ENCODE measurements around the gene CAPN5. TPM values are rescaled to one million over a fixed set of nuclear protein-coding genes. Genes with fewer than 3 reads are reported as not detected.

CAPN5 gene
- total RNA-seq, 1 donor from 2014 or later, result 12.8 TPM

DNA sequence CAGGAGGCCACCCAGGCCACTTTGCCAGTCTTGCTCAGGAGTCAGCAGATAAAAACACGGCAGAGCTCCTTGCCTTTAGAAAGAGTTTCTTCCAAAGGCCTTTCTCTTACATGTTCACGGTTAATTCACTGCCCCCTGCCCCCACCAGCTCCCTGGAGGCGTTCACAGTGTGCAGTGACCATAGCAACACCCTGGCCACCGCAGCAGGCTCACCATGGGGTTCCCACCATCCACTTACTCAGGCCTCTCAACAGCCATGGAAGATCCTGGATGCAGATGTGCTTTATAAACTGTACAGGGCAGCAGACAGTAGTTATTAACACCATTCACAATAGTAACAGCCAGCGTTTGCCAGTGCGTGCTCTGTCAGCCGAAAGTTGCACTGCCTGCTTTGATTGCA lies 50.7 kb downstream of the CAPN5 start:
- peaks cover 6% of the 10 kb centered on the region for H3K4me1 Mint-ChIP-seq (ENCODE audit: unreplicated experiment)
- TF ChIP-seq, protein P1, sequence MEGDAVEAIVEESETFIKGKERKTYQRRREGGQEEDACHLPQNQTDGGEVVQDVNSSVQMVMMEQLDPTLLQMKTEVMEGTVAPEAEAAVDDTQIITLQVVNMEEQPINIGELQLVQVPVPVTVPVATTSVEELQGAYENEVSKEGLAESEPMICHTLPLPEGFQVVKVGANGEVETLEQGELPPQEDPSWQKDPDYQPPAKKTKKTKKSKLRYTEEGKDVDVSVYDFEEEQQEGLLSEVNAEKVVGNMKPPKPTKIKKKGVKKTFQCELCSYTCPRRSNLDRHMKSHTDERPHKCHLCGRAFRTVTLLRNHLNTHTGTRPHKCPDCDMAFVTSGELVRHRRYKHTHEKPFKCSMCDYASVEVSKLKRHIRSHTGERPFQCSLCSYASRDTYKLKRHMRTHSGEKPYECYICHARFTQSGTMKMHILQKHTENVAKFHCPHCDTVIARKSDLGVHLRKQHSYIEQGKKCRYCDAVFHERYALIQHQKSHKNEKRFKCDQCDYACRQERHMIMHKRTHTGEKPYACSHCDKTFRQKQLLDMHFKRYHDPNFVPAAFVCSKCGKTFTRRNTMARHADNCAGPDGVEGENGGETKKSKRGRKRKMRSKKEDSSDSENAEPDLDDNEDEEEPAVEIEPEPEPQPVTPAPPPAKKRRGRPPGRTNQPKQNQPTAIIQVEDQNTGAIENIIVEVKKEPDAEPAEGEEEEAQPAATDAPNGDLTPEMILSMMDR (IDR thresholded peaks at IDR 0.05), result no peak

DNA sequence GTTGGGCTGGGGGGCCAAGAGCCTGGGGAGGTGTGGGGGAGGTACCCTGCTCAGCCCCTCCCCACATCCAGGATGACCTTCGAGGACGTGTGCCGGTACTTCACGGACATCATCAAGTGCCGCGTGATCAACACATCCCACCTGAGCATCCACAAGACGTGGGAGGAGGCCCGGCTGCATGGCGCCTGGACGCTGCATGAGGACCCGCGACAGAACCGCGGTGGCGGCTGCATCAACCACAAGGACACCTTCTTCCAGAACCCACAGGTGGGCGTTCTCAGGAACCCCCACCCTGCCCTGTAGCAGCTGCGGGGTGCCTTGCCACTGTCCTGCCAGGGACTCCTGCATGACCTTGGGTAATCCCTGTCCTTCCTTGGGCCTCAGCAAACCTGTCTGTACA lies 51.3 kb downstream of the CAPN5 start:
- Mint-ChIP-seq H3K4me1 (ENCODE audit: unreplicated experiment) (peaks cover 6% of the 10 kb centered on the region), H3K27me3 (ENCODE audit: unreplicated experiment) (no peaks in the 10 kb centered on the region), H3K9me3 (ENCODE audit: unreplicated experiment) (no peaks in the 10 kb centered on the region), H3K4me3 (ENCODE audit: unreplicated experiment) (no peak overlapping the region), H3K27ac (ENCODE audit: unreplicated experiment) (no peak overlapping the region), H3K36me3 (ENCODE audit: unreplicated experiment) (peaks cover 9% of the 10 kb centered on the region)
- DNase-seq (ENCODE audit: extremely low spot score, unreplicated experiment), result no peak
- TF ChIP-seq, protein P1 (IDR thresholded peaks at IDR 0.05), result no peak

More for the DNA sequence above, 50.7 kb downstream of the CAPN5 start:
- no peak overlapping the region for H3K4me3 Mint-ChIP-seq (ENCODE audit: unreplicated experiment)
- peaks cover 8% of the 10 kb centered on the region for H3K36me3 Mint-ChIP-seq (ENCODE audit: unreplicated experiment)
- H3K9me3 Mint-ChIP-seq (ENCODE audit: unreplicated experiment), result no peaks in the 10 kb centered on the region
- no peaks in the 10 kb centered on the region for H3K27me3 Mint-ChIP-seq (ENCODE audit: unreplicated experiment)
- H3K27ac Mint-ChIP-seq (ENCODE audit: unreplicated experiment), result no peak overlapping the region
- no peak for DNase-seq (ENCODE audit: extremely low spot score, unreplicated experiment)

DNA sequence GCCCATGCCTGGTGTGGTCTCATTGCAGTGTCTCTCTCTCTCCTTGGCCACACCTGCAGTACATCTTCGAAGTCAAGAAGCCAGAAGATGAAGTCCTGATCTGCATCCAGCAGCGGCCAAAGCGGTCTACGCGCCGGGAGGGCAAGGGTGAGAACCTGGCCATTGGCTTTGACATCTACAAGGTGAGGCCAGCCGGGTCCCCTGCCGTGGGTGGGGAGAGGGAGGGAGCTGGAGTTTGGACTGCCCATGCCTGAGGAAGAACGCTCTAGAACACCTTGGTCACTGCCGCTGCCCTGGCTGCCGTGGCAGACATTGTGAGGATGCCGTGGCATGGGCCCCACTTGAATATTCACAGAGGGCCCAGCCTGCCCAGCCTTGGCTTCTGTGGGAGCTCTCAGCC lies 52.2 kb downstream of the CAPN5 start:
- peaks cover 1% of the 10 kb centered on the region for H3K4me1 Mint-ChIP-seq (ENCODE audit: unreplicated experiment)
- H3K9me3 Mint-ChIP-seq (ENCODE audit: unreplicated experiment), result no peaks in the 10 kb centered on the region
- no peak overlapping the region for H3K27ac Mint-ChIP-seq (ENCODE audit: unreplicated experiment)
- no peak overlapping the region for H3K4me3 Mint-ChIP-seq (ENCODE audit: unreplicated experiment)
- DNase-seq (ENCODE audit: extremely low spot score, unreplicated experiment), result no peak
- peaks cover 14% of the 10 kb centered on the region for H3K36me3 Mint-ChIP-seq (ENCODE audit: unreplicated experiment)
- H3K27me3 Mint-ChIP-seq (ENCODE audit: unreplicated experiment), result no peaks in the 10 kb centered on the region
- TF ChIP-seq, protein P1 (IDR thresholded peaks at IDR 0.05), result no peak

DNA sequence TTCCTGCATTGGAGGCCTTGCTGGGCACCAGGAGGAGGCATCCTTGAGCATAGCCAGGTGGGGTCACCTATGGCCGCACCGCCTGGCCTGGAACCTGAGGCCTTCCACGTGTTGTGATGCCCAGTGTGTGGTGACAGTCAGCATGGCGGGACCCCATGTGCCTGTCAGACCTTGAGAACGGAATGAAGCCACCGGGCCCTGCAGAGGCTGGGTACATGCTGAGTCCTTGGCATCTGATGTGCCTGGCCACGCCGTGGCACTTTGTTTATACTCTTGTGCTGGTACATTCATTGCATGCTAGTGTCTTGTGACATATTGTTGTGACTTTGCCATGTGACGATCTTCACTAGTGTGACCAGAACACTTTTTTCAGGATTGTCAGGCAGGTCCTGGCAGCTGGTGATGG lies 52.8 kb downstream of the CAPN5 start:
- Mint-ChIP-seq H3K27ac (ENCODE audit: unreplicated experiment) (no peak overlapping the region), H3K27me3 (ENCODE audit: unreplicated experiment) (no peaks in the 10 kb centered on the region), H3K36me3 (ENCODE audit: unreplicated experiment) (peaks cover 16% of the 10 kb centered on the region), H3K9me3 (ENCODE audit: unreplicated experiment) (no peaks in the 10 kb centered on the region), H3K4me3 (ENCODE audit: unreplicated experiment) (no peak overlapping the region), H3K4me1 (ENCODE audit: unreplicated experiment) (peaks cover 1% of the 10 kb centered on the region)
- DNase-seq (ENCODE audit: extremely low spot score, unreplicated experiment), result no peak
- TF ChIP-seq, protein P1 (IDR thresholded peaks at IDR 0.05), result no peak

DNA sequence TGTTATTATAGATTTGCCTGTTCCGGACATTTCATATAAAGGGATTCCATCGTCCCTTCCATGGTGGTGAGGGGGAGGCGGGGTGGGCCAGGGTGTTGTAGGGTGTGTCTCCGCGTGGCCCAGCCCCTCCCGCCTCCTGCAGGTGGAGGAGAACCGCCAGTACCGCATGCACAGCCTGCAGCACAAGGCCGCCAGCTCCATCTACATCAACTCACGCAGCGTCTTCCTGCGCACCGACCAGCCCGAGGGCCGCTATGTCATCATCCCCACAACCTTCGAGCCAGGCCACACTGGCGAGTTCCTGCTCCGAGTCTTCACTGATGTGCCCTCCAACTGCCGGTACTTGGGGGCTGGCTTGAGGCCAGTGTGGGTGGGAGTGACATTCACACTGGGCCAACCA lies 53.8 kb downstream of the CAPN5 start:
- H3K36me3 Mint-ChIP-seq (ENCODE audit: unreplicated experiment), result peaks cover 16% of the 10 kb centered on the region
- no peak overlapping the region for H3K4me3 Mint-ChIP-seq (ENCODE audit: unreplicated experiment)
- no peak overlapping the region for H3K27ac Mint-ChIP-seq (ENCODE audit: unreplicated experiment)
- TF ChIP-seq, protein P1 (IDR thresholded peaks at IDR 0.05), result no peak
- H3K4me1 Mint-ChIP-seq (ENCODE audit: unreplicated experiment), result peaks cover 1% of the 10 kb centered on the region
- H3K9me3 Mint-ChIP-seq (ENCODE audit: unreplicated experiment), result no peaks in the 10 kb centered on the region
- DNase-seq (ENCODE audit: extremely low spot score, unreplicated experiment), result no peak
- H3K27me3 Mint-ChIP-seq (ENCODE audit: unreplicated experiment), result no peaks in the 10 kb centered on the region

Measured in osteocyte (in vitro differentiated cells).